HepG2 (cell line): Measurements from ENCODE around the gene FBXL22. TPM values are rescaled to one million over a fixed set of nuclear protein-coding genes. Genes with fewer than 3 reads are reported as not detected.

ENCODE experiments used
- ATAC-seq: fragments of 200-7000 bp; cut with Tn5 transposase; 3 replicates; pipeline ENCODE4 v1.9.1; 2020; ENCODE audit warnings: mild to moderate bottlenecking, moderate library complexity
- BruUV-seq: library from RNA; stranded (reverse); fragments of 400-500 nt; replicated peaks from 2 replicates; lab custom pipeline; 2021; lab: Mats Ljungman, UMichigan
- CTCF ChIA-PET: fragments of 300-600 bp; formaldehyde crosslinking; extraction: SDS; loops from one replicate; lab custom pipeline; 2021; ENCODE audit warnings: low total read pairs, inconsistent platforms, low intra/inter-chr PET ratio; lab: Yijun Ruan, JAX
- POLR2A ChIA-PET: fragments of 350-600 bp; sonication (Branson Sonifier 250); formaldehyde crosslinking; loops from one replicate; lab custom pipeline; 2020; ENCODE audit warnings: antibody characterized with exemption, inconsistent platforms; lab: Yijun Ruan, JAX
- DNase-seq: peaks from one replicate; pipeline ENCODE4 v3.0.0-alpha.2; 2015; ENCODE audit warnings: low spot score
- FAIRE-seq: peaks from 3 replicates; lab custom pipeline; 2011; peaks lifted over from hg19 to GRCh38; lab: Jason Lieb, UNC
- H2AFZ ChIP-seq: one replicate; pipeline ENCODE4 v1.6.1; 2011; ENCODE audit warnings: low read length, inconsistent platforms
- H3K27ac ChIP-seq: fragments of 300-600 bp; 3 replicates; pipeline ENCODE4 v1.8.0; 2011; ENCODE audit warnings: mixed run types, mild to moderate bottlenecking, mixed read lengths, low read length, inconsistent platforms; ENCODE audit not compliant: insufficient read depth; ENCODE audit errors: extremely low read length
- H3K27me3 ChIP-seq, 2 experiments: fragments of 200-600 bp in 1 of 2; 2 replicates in 1 of 2; 3 replicates in 1 of 2; pipeline versions ENCODE4 v1.6.0 to v1.8.0; 2011; ENCODE audit warnings: low read length in 2 of 2, mild to moderate bottlenecking in 2 of 2, moderate library complexity in 2 of 2, inconsistent platforms in 1 of 2; ENCODE audit not compliant: insufficient read depth in 2 of 2, control insufficient read depth in 1 of 2
- H3K36me3 ChIP-seq, 2 experiments: fragments of 200-600 bp in 1 of 2; replicated peaks in 1 of 2; 2 replicates in 1 of 2; 3 replicates in 1 of 2; pipeline versions ENCODE4 v1.5.1 to v1.8.0; 2011; ENCODE audit warnings: low read length in 2 of 2, inconsistent platforms in 1 of 2; ENCODE audit not compliant: insufficient read depth in 2 of 2, control insufficient read depth in 1 of 2
- H3K4me1 ChIP-seq: 2 replicates; pipeline ENCODE4 v1.5.1; 2012; ENCODE audit warnings: low read length, inconsistent platforms; ENCODE audit not compliant: insufficient read depth
- H3K4me2 ChIP-seq: 2 replicates; pipeline ENCODE4 v1.6.0; 2011; ENCODE audit warnings: low read depth, low read length, inconsistent platforms
- H3K4me3 ChIP-seq, 3 experiments: fragments of 200-600 bp in 1 of 3; sonication (generic), shearing (Covaris generic) in 1 of 3; replicated peaks in 1 of 3; 2 replicates each; pipeline ENCODE4 v1.5.1; 2011 to 2016; ENCODE audit warnings: low read length in 3 of 3, inconsistent platforms in 2 of 3, low read depth in 2 of 3, mild to moderate bottlenecking in 2 of 3, control low read depth in 1 of 3, mixed read lengths in 1 of 3; ENCODE audit not compliant: insufficient read depth in 1 of 3
- H3K79me2 ChIP-seq: one replicate; pipeline ENCODE4 v1.6.1; 2011; ENCODE audit warnings: low read length, inconsistent platforms; ENCODE audit not compliant: insufficient read depth
- H3K9ac ChIP-seq: 2 replicates; pipeline ENCODE4 v1.6.0; 2011; ENCODE audit warnings: mild to moderate bottlenecking, low read depth, low read length, inconsistent platforms; ENCODE audit not compliant: insufficient read depth
- H3K9me3 ChIP-seq: 2 replicates; pipeline ENCODE4 v1.5.1; 2012; ENCODE audit warnings: mild to moderate bottlenecking, low read length
- H4K20me1 ChIP-seq: 2 replicates; pipeline ENCODE4 v1.6.0; 2011; ENCODE audit warnings: inconsistent platforms, mild to moderate bottlenecking, low read length, moderate library complexity; ENCODE audit not compliant: insufficient read depth
- FOSL1 ChIP-seq: sonication (generic); formaldehyde crosslinking; IDR thresholded peaks from 2 replicates; pipeline ENCODE4 v1.9.0; 2021; ENCODE audit warnings: missing genetic modification reagents, borderline replicate concordance
- HOXA5 ChIP-seq: sonication (generic); formaldehyde crosslinking; IDR thresholded peaks from 2 replicates; pipeline ENCODE4 v1.4.0; 2020; ENCODE audit warnings: missing genetic modification reagents
- LCORL ChIP-seq, 2 experiments: fragments of 450-650 bp in 1 of 2; sonication (generic) in 1 of 2; formaldehyde crosslinking in 1 of 2; IDR thresholded peaks; 2 replicates each; pipeline versions ENCODE4 v1.5.0 to v1.6.1; 2017 to 2020; ENCODE audit warnings: antibody characterized with exemption in 1 of 2, missing genetic modification reagents in 1 of 2
- MAFK ChIP-seq, 2 experiments: IDR thresholded peaks in 1 of 2; conservative IDR thresholded peaks in 1 of 2; 2 replicates each; pipeline ENCODE4 v1.6.1; 2011; ENCODE audit warnings: improper control_type of control experiment in 2 of 2, low read length in 2 of 2
- SYNCRIP ChIP-seq: fragments of 200-400 bp; formaldehyde crosslinking; IDR thresholded peaks from 2 replicates; pipeline ENCODE4 v1.6.1; 2018; ENCODE audit warnings: mild to moderate bottlenecking, low read depth, low read length; ENCODE audit not compliant: insufficient read depth
- ZBTB7B ChIP-seq: sonication (generic); formaldehyde crosslinking; IDR thresholded peaks from 2 replicates; pipeline ENCODE4 v1.4.0; 2020; ENCODE audit warnings: missing genetic modification reagents
- ZNF121 ChIP-seq: sonication (generic); formaldehyde crosslinking; IDR thresholded peaks from 2 replicates; pipeline ENCODE4 v1.5.0; 2020; ENCODE audit warnings: mild to moderate bottlenecking, missing genetic modification reagents
- ZNF597 ChIP-seq: sonication (generic); formaldehyde crosslinking; IDR thresholded peaks from 2 replicates; pipeline ENCODE4 v1.5.0; 2020; ENCODE audit warnings: missing genetic modification reagents
- ZNF644 ChIP-seq: IDR thresholded peaks from 2 replicates; pipeline ENCODE4 v1.6.1; 2016; ENCODE audit warnings: low read depth
- ZNF687 ChIP-seq: sonication (generic); formaldehyde crosslinking; IDR thresholded peaks from 2 replicates; pipeline ENCODE4 v1.5.1; 2020; ENCODE audit warnings: mild to moderate bottlenecking, missing genetic modification reagents, moderate library complexity
- WGBS: methylation state at CpG from one replicate; pipeline ENCODE4 v1.1.6; 2017; ENCODE audit warnings: low lambda C conversion rate; 5-methylcytosine and 5-hydroxymethylcytosine counted together
- in situ Hi-C: cut with HindIII; loops from 2 replicates; pipeline ENCODE4 v1.10.0; 2017; ENCODE audit warnings: low pct_unique_long_range_greater_than_20kb; ENCODE audit not compliant: extremely low pct_ligation_motif_present
- intact Hi-C: fragments of 100-400 bp; cut with micrococcal nuclease; formaldehyde crosslinking; loops from one replicate; pipeline ENCODE4 v1.10.0; 2022; ENCODE audit not compliant: unreplicated experiment
- polyA plus RNA-seq, 8 experiments: library from polyadenylated mRNA; depleted of rRNA in 3 of 8; stranded (reverse) in 7 of 8; unstranded in 1 of 8; fragments of >200 nt; fragmentation: Illumina TruSeq in 4 of 8; extraction: Trizol in 4 of 8; gene quantifications; 2 replicates each; pipeline versions ENCODE4 v1.2.1 to v1.2.3, GENCODE V29; 2011 to 2016; ENCODE audit warnings: low read depth in 4 of 8, missing spikeins in 1 of 8, mixed read lengths in 1 of 8; ENCODE audit not compliant: insufficient read depth in 1 of 8
- total RNA-seq, 5 experiments: library from RNA; depleted of rRNA; stranded (reverse); fragments of >200 nt; fragmentation: Illumina TruSeq; extraction: Trizol; gene quantifications; 2 replicates each; pipeline ENCODE4 v1.2.3, GENCODE V29; 2016; ENCODE audit warnings: low read depth in 1 of 5
- TF ChIP-seq, protein P1 (sequence below): sonication (generic); formaldehyde crosslinking; conservative IDR thresholded peaks from 2 replicates; pipeline ENCODE4 v1.8.1; 2023; ENCODE audit warnings: missing genetic modification reagents
- TF ChIP-seq, protein P2 (sequence below): sonication (generic); formaldehyde crosslinking; IDR thresholded peaks from 2 replicates; pipeline ENCODE4 v1.8.0; 2022; ENCODE audit warnings: missing genetic modification reagents, mild to moderate bottlenecking, moderate library complexity, borderline replicate concordance

Gene FBXL22
- total and polyA plus RNA-seq, 2 of the 13 experiments (the other 11 are each of a cell fraction or from before 2014, with no cell fraction given), result 0.15 to 0.33 TPM

DNA sequence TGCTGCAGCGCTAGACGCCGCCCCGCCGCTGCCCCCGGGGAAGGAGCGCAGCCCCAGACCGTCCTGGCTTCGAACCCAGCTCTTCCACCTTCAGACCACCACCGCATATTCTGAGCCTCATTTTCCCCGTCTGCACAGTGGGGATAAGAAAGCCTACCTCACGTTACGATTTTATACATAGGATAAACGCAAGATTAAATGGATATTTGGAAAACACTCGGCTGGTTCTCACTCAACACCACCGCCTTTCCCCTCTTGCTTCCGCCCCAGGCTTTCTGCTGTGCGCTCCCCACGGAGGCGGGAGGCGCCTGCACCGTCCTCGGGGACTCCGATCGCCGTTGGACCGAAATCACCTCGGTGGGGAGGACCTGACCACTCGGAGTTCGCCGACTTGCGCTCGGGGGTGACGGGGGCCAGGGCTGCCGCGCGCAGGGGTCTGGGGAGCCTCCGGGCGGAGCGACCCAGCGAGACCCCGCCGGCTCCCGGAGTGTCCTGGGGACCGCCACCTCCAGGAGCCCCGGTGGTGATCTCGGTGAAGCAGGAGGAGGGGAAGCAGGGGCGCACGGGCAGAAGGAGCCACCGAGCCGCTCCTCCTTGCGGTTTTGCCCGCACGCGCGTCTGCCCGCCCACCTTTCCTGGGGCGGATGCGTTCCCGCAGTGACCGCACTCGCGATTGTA, 4.0 kb downstream of the FBXL22 start (continued):
- TF ChIP-seq ZNF687 (CRISPR knock-in tag) (peak; percentile 25), ZNF597 (CRISPR knock-in tag) (no peak), HOXA5 (CRISPR knock-in tag) (peak; percentile 39; the same call in 1 of the 2 replicates)

GRCh38 chr15:63601704-63602185, 4.6 kb downstream of the FBXL22 start:
- Histone ChIP-seq H3K79me2 (no peaks in the 10 kb centered on the region), H3K4me2 (peak overlapping the region; percentile 89), H3K4me1 (peaks cover 35% of the 10 kb centered on the region), H2AFZ (no peak overlapping the region), H3K9ac (peak overlapping the region; percentile 86), H3K9me3 (no peaks in the 10 kb centered on the region), H3K27me3 (no peaks in the 10 kb centered on the region; a peak in 1 of 5 replicates), H3K4me3 (peak overlapping the region; percentile 61 to 88 (median 79)), H4K20me1 (no peaks in the 10 kb centered on the region), H3K36me3 (no peaks in the 10 kb centered on the region), H3K27ac (no peak overlapping the region)
- no TSS peak for BruUV-seq
- ATAC-seq (no peak), FAIRE-seq (no peak), DNase-seq (no peak)
- 57% methylated on average over 8 of the region's 9 CpGs for WGBS
- CTCF ChIA-PET, result no interaction called here
- in situ Hi-C loops, result no loop called here
- intact Hi-C loops, result no loop called here
- POLR2A ChIA-PET, result interaction anchor here (3.9 to 4.3 kb wide), 2 partner anchors 9 to 97 kb away, joined by 27 to 31 read pairs; partner anchors contain the start of gene USP3
- TF ChIP-seq, protein P1, sequence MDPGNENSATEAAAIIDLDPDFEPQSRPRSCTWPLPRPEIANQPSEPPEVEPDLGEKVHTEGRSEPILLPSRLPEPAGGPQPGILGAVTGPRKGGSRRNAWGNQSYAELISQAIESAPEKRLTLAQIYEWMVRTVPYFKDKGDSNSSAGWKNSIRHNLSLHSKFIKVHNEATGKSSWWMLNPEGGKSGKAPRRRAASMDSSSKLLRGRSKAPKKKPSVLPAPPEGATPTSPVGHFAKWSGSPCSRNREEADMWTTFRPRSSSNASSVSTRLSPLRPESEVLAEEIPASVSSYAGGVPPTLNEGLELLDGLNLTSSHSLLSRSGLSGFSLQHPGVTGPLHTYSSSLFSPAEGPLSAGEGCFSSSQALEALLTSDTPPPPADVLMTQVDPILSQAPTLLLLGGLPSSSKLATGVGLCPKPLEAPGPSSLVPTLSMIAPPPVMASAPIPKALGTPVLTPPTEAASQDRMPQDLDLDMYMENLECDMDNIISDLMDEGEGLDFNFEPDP (CRISPR knock-in tag), result 0 out of 2 replicates have a peak, but pooled peaks have one; percentile 60
- TF ChIP-seq ZBTB7B (CRISPR knock-in tag), result 0 out of 2 replicates have a peak, but pooled peaks have one; percentile 2
- no peak for TF ChIP-seq FOSL1
- TF ChIP-seq ZNF121 (CRISPR knock-in tag), result no peak
- no peak for TF ChIP-seq MAFK (conservative IDR thresholded peaks at IDR 0.05 in 1 of 2, IDR thresholded peaks at IDR 0.05 in 1 of 2; ENCODE audit: low read length in 2 of 2)
- TF ChIP-seq, protein P2, sequence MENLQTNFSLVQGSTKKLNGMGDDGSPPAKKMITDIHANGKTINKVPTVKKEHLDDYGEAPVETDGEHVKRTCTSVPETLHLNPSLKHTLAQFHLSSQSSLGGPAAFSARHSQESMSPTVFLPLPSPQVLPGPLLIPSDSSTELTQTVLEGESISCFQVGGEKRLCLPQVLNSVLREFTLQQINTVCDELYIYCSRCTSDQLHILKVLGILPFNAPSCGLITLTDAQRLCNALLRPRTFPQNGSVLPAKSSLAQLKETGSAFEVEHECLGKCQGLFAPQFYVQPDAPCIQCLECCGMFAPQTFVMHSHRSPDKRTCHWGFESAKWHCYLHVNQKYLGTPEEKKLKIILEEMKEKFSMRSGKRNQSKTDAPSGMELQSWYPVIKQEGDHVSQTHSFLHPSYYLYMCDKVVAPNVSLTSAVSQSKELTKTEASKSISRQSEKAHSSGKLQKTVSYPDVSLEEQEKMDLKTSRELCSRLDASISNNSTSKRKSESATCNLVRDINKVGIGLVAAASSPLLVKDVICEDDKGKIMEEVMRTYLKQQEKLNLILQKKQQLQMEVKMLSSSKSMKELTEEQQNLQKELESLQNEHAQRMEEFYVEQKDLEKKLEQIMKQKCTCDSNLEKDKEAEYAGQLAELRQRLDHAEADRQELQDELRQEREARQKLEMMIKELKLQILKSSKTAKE (CRISPR knock-in tag), result no peak
- TF ChIP-seq ZNF644 (CRISPR knock-in tag), result no peak
- no peak for TF ChIP-seq LCORL (IDR thresholded peaks at IDR 0.05)
- 0 out of 2 replicates have a peak, but pooled peaks have one; percentile 1 for TF ChIP-seq LCORL (CRISPR knock-in tag; IDR thresholded peaks at IDR 0.05)
- TF ChIP-seq SYNCRIP, result no peak
